ENCODE data around the gene DUSP16.

DNA sequence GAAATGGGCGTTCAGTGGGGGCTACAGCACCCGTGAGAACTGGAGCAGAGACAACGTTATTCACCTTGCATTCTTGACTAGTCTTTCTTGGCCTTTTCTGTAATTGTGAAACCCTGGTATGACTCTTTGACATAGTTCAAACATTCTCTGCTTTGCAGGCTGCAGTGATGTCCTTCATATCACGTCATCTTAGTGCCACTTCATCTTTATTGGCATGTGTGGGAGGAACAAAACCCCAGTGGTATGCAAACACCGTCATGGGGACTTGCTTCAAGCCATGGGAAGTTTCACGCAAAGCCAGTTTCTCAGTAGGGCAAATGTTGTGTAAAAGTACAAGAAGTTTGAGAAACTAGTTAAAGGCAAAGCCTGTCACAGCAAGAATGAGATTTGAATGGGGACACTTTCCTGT, 20.2 kb upstream of the DUSP16 start:
- TF ChIP-seq, protein P1, sequence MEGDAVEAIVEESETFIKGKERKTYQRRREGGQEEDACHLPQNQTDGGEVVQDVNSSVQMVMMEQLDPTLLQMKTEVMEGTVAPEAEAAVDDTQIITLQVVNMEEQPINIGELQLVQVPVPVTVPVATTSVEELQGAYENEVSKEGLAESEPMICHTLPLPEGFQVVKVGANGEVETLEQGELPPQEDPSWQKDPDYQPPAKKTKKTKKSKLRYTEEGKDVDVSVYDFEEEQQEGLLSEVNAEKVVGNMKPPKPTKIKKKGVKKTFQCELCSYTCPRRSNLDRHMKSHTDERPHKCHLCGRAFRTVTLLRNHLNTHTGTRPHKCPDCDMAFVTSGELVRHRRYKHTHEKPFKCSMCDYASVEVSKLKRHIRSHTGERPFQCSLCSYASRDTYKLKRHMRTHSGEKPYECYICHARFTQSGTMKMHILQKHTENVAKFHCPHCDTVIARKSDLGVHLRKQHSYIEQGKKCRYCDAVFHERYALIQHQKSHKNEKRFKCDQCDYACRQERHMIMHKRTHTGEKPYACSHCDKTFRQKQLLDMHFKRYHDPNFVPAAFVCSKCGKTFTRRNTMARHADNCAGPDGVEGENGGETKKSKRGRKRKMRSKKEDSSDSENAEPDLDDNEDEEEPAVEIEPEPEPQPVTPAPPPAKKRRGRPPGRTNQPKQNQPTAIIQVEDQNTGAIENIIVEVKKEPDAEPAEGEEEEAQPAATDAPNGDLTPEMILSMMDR (IDR thresholded peaks at IDR 0.05; ENCODE audit: borderline replicate concordance, extremely low read depth, low read length, poor library complexity, severe bottlenecking), result no peak
- no peak for TF ChIP-seq EZH2 (IDR thresholded peaks at IDR 0.05; ENCODE audit: borderline replicate concordance, low read depth, low read length, severe bottlenecking)
